ENCODE data around the gene DCST1.

DCST1 gene

DNA sequence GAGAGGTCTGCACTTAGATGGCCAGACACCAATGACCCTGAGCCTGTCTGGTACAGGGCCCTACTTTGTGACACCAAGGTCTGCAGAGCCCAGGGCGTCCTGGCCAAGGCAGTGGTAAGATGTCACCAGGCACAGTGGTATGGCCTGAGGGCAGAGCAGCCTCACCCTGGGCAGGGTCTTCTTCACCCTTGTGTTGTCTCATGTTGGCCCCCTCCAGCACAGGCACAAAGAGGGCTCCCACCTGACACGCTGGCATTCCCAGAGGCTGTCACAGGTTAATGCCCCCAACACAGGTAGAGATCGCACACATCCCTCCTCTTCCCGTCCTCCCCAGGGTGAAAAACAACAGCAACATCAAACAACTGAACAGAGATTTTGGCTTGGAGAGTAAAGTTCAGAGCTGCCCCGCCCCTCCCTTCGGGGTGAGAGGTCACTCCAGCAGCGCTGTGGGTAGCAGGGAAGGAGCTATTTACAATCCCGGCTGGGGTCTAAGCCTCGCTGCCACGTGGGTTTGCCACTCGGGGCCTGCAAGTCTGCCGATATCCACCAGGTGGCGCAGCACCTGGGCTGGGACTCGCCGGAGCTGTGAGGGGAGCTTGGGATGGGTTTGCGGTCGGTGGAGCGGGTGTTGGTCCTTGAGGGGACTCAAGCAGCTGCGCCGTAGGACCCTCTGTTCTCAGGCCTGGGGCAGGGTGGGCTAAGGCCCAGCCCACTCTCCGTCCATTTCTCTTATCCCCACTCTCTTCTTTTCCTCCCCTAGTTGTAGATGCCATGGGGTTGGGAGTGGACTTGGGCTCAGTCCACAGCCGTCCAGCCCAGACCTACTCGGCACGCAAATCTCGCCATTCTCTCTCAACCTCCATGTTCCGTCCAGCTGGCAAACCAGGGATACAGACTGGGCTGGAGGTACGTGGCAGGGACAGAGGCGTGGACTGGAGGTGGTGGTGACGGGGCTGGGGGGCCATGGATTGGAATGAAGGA lies 57.7 kb downstream of the DCST1 start:
- peak; percentile 35 for DNase-seq (ENCODE audit: low read depth)

DNA sequence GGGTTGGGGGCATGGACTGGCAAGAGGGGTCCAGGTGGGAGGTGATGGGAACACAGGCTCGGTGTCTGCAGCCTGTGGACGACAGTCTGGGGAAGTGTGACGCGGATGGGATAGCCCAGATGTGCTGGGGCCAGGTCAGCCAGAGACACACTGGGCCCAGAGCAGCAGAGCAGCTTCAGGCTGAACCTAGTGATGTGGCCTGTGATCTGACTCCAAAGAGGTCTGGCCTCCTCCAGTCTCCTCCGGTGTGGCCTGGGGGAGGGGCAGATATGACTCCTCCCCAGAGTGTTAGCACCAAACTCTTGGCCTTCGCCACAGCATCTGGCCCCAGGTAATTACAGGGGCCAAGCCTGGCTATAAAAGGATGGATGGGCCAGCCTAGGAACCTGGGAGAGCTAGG lies 58.5 kb downstream of the DCST1 start:
- DNase-seq (ENCODE audit: low read depth): no peak

DNA sequence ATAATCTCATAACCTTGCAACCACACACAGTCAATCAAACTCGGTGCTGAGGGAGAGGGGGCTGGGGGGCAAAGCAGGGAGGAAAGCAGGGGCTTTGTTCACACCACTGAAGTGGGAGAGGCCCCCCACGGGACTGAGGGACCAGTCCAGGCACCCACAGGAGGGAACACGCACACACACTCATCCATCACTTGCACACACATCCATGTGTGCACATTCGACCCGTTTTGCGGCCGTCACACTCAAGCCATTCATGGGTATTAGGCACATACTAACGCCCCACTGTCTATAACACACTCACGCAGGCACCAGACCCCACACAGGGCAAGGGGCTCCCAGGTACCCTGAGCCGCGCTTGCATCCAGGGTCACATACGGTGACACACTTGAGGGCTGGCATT lies 59.0 kb downstream of the DCST1 start:
- no peak for DNase-seq (ENCODE audit: low read depth)

DNA sequence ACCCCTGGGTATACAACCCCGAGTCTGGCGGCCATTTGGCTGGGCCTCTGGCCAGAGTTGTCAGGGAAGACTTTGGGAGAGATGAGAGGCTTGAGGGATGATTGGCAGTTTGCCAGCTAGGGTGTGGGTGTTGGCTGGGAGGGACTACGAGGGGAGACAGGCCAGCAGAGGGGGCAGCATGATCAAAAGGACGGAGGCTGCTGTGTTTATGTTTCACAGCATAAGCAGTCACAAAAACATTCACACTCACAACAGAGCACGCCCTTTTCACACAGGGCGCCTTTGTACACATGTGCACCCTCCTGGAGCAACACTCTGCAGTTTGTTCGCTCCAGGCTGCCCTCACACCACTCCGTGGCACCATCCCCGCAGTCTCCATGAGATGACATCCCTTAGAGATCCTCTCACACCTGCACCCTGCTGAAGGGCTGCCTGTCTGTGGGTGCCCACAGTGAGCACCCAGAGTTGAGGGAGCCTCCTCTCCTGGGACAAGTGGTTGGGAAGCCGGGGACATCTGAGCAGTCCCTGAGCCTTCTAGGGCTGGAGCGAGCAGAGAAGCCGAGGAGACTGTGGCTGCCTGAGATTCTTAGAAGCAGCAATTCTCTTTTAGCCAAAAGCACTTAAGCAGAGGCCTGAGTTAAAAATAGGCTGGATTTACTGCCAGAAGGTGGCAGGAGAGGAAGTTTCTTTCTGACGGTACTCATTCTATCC lies 60.4 kb downstream of the DCST1 start:
- no peak for DNase-seq (ENCODE audit: low read depth)

DNA sequence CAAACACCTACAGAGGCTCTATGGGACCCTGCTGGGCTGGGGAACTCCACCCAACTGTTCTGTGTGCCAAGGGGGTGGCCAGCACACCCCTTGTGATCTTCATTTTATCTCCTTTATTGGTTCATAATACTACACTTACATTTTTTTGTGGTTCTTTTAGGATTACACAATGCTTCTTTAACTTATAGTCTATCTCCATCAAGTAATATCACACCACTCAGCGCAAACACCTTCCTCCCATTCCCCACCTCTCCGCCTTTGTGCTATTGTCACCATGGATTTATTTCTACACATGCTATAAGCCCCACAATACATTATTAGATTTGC lies 61.0 kb downstream of the DCST1 start:
- DNase-seq (ENCODE audit: low read depth): no peak

DNA sequence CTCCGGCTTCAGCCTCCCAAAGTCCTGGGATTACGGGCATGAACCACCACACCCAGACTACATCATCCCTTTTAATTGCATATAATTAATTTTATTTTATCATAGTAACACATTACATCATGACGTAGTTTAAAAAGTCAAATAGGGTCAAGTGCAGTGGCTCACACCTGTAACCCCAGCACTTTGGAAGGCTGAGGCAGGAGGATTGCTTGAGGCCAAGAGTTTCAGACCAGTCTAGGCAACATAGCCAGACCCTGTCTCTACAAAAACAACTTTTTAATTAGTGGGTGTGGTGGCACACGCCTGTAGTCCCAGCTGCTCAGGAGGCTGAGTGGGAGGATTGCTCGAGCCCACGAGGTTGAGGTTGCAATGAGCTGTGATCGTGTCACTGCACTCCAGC lies 65.7 kb downstream of the DCST1 start:
- no peak for DNase-seq (ENCODE audit: low read depth)
